HS-5 (cell line): Measurements from ENCODE around the gene USP12.

Experiments
- DNase-seq: peaks from one replicate; pipeline ENCODE4 v3.0.0-alpha.2; 2012; ENCODE audit warnings: low read depth

The USP12 gene

GRCh38 chr13:27035892-27036235, 135.7 kb downstream of the USP12 start:
- DNase-seq, result no peak

- DNase-seq, result no peak
These were observed 136.9 kb downstream of the USP12 start for GRCh38 chr13:27034678-27035111.

DNA sequence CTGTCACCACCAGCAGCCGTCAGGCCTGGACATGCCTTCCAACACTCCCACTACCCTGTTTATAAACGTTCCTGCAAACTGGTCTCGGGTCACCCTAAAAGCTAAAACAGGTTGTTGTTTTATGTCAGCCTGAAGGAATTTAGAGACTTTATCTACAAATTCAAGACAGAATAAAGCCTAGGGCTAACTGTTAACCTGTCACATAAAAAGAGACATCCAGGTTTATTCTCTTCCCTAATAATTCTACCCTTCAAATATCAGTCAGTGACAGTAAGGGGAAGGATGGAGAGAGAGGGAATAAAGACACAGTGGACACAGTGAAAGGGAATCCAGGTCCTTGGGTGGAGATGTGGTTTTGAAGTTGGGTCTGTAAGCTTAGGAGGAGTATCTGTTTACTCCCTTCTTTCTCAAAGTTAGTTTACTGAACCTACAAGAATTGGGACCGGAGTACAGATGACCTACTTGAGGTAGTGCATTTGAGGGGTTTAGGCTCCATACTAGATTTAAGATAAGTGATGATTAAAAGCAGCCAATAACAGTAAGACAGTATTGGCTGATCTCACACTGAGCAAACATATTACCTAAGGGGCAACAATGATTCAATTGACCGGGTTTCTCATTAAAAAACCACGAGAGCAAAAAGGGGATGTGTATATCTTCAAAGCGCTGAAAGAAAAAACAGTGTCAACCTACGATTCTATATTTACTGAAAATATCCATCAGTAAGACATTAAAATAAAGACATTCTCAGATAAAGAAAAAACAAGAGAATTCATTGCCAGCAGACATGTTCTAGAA, 142.7 kb downstream of the USP12 start:
- DNase-seq, result no peak

- DNase-seq, result no peak
These were observed 144.4 kb downstream of the USP12 start for GRCh38 chr13:27027086-27027667.

- no peak for DNase-seq
These were observed 145.2 kb downstream of the USP12 start for GRCh38 chr13:27026396-27026795.

DNA sequence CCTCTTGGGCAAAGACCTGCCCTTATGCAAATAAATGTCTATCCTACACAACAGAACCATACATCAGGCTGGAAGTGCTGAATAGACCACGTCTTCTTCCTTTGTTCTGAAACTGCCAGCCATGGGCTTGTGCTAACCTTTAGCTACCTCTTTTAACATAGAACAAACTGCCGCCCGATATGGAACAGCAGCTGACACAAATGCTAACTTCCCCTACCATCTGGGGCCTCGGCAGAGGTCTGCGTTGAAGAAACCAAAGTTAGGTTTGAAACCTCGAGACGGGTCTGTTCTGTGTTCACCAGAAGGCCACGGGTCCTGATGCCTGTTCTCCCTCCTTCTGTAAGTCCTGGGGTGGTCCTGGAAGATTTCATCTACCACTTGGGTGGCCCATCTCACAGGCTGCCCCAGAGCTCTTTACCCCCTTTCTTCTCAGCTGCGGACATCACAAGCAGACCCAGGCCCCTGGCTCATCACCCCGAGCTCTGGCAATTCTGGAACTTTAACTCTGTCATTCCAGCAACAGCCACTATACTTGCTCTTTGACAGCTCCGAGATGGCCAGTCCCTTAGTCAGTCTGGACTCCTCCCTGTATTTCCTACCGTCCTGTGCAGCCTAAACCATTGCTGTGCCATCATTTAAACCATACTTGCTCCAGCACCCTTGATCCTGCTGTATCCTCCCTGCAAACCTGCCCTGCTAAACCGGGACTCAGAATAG, 146.7 kb downstream of the USP12 start:
- DNase-seq, result no peak

GRCh38 chr13:27024074-27024461, 147.5 kb downstream of the USP12 start:
- no peak for DNase-seq

GRCh38 chr13:27023385-27024073, 148.1 kb downstream of the USP12 start:
- DNase-seq, result no peak

- DNase-seq, result no peak
These were observed 148.9 kb downstream of the USP12 start for GRCh38 chr13:27022571-27023311.

- DNase-seq, result no peak
These were observed 151.2 kb downstream of the USP12 start for GRCh38 chr13:27020415-27020814.

DNA sequence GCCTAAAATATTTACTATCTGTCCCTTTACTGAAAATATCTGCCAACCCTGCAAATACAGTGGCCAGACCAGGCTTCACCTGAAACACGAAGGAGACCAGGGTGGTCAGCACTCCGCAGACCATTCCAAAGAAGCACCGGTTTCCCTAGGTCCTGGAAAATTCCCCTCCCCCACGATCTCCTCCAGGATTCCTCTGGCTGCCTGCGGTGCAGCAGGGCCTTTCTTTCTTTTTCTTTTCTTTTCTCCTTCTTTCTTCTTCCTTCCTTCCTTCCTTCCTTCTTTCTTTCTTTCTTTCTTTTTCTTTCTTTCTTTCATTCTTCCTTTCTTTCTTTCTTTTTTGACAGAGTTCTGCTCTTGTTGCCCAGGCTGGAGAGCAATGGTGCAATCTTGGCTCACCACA, 152.7 kb downstream of the USP12 start:
- DNase-seq, result no peak

DNA sequence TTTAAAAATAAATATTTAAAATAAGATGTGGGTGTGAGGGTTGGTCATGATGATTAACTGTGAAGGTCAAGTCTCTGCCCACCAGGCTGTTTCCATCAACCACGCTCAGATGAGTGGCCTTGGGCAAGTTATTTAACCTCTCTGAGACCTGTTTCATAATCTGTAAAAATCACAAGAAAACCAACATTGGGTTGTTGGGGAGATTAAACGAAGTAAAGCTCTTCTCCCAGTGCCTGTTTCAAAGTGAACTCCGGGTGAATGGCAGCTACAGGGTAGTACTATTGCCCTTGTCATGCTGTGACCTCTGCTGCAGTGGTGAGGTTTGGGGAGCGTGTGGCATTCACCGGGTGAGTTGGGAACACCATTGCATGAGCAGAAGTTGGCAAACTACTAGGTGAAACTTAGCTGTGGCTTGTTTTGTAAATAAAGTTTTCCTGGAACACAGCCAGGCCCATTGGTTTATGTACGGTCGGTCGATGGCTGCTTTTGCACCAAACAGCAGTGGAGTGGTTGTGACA, 153.2 kb downstream of the USP12 start:
- no peak for DNase-seq

DNA sequence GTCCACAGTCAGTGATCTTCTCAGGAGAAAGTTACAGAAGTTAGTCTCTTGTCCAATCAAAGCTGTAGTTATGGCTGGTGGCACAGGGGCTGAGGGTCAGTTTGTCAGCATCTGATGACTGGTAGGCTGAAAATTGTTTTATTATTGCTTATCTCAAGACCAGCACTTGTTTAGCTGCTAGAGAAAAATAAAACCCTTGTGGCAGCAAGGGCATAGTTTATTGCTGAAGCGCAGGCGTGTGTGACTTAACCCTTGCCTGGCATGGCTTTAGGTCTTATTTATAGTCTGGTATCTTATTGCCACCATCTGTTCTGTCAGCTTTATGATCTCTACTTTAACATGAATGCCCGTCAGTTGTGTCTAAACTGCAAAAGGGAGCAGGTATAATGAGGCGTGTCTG, 154.7 kb downstream of the USP12 start:
- no peak for DNase-seq
